ENCODE data around the gene BRD4.
"Not testable (repeated sequence)": the region's sequence is repeated elsewhere in the genome, so short reads cannot be mapped to it uniquely, and the experiment has no call there.

The BRD4 gene

GRCh38 chr19:15332311-15332996 is at the start of gene BRD4:
Gene BRD4, minus strand, starts transcription at chr19:15332539. Its CDS starts 59,440 bp downstream, at chr19:15273099.
- DNase-seq, result peak; percentile 92

GRCh38 chr19:15381864-15382263 is 49.5 kb upstream of the BRD4 start:
- DNase-seq, result no peak

GRCh38 chr19:15381429-15381828 is 49.1 kb upstream of the BRD4 start:
- DNase-seq, result no peak

GRCh38 chr19:15379999-15380647 is 47.8 kb upstream of the BRD4 start:
- no peak for DNase-seq

- peak; percentile 98 for DNase-seq
Measured at GRCh38 chr19:15379083-15379998, 47.0 kb upstream of the BRD4 start, which contains the start of gene AKAP8. Gene AKAP8, minus strand, starts transcription at chr19:15379787. Its CDS starts 56 bp downstream, at chr19:15379731.

GRCh38 chr19:15378534-15379082 is 46.3 kb upstream of the BRD4 start:
- DNase-seq, result peak; percentile 80

- no peak for DNase-seq
Measured at GRCh38 chr19:15374796-15375440, 42.6 kb upstream of the BRD4 start.

- no peak for DNase-seq
Measured at GRCh38 chr19:15374105-15374651, 41.8 kb upstream of the BRD4 start.

- no peak for DNase-seq
Measured at GRCh38 chr19:15373644-15374043, 41.3 kb upstream of the BRD4 start.

- DNase-seq, result no peak
Measured at GRCh38 chr19:15372891-15373301, 40.6 kb upstream of the BRD4 start.

GRCh38 chr19:15372470-15372869 is 40.1 kb upstream of the BRD4 start:
- no peak for DNase-seq

- no peak for DNase-seq
Measured at GRCh38 chr19:15371786-15372380, 39.5 kb upstream of the BRD4 start.

GRCh38 chr19:15371119-15371518 is 38.8 kb upstream of the BRD4 start:
- no peak for DNase-seq

GRCh38 chr19:15369594-15369891 is 37.2 kb upstream of the BRD4 start:
- DNase-seq, result no peak

- no peak for DNase-seq
Measured at GRCh38 chr19:15368798-15369593, 36.7 kb upstream of the BRD4 start.

- DNase-seq, result no peak
Measured at GRCh38 chr19:15368051-15368632, 35.8 kb upstream of the BRD4 start.

GRCh38 chr19:15367439-15367838 is 35.1 kb upstream of the BRD4 start:
- no peak for DNase-seq

GRCh38 chr19:15365264-15365663 is 32.9 kb upstream of the BRD4 start:
- no peak for DNase-seq

GRCh38 chr19:15363791-15364190 is 31.5 kb upstream of the BRD4 start:
- DNase-seq, result not testable (repeated sequence)

- not testable (repeated sequence) for DNase-seq
Measured at GRCh38 chr19:15363048-15363447, 30.7 kb upstream of the BRD4 start.

GRCh38 chr19:15360015-15360414 is 27.7 kb upstream of the BRD4 start:
- not testable (repeated sequence) for DNase-seq
